Adrenal gland (tissue), 5 donors: ENCODE data around the gene TADA2B.

ENCODE experiments used
- POLR2A ChIP-seq, 2 donors: fragments of 450-650 bp; IDR thresholded peaks; one replicate each; pipeline ENCODE4 v1.6.1; 2017; ENCODE audit warnings: antibody characterized with exemption in 2 of 2, mild to moderate bottlenecking in 2 of 2, moderate library complexity in 1 of 2
- TF ChIP-seq, protein P1 (sequence below), 6 experiments: fragments of 450-650 bp in 4 of 6; fragments of 200-600 bp in 2 of 6; sonication (generic) in 1 of 6; IDR thresholded peaks; 1 replicate in 5 of 6; 2 replicates in 1 of 6; pipeline versions ENCODE4 v1.5.1 to v1.8.0; 2016 to 2021; ENCODE audit warnings: antibody characterized with exemption in 6 of 6, mild to moderate bottlenecking in 2 of 6, moderate library complexity in 1 of 6
- donor health status: DM: no; HTN: no; CAD: no.

DNA sequence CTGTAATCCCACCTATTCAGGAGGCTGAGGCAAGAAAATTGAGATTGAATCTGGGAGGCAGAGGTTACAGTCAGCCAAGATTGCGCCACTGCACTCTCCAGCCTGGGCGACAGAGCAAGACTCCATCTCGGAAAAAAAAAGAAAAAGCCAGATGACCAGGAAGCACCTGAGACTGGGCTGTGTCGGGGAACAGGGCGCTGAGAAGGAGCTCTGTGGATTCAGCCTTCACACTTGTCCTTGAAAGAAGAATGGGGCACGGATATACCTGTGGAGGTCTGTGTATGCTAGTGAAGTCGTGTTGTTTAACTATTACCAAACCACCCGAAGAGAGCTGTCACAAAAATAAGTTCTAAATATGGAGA lies 39.3 kb upstream of the TADA2B start:
- no peak for TF ChIP-seq POLR2A (IDR thresholded peaks at IDR 0.05)
- TF ChIP-seq, protein P1, sequence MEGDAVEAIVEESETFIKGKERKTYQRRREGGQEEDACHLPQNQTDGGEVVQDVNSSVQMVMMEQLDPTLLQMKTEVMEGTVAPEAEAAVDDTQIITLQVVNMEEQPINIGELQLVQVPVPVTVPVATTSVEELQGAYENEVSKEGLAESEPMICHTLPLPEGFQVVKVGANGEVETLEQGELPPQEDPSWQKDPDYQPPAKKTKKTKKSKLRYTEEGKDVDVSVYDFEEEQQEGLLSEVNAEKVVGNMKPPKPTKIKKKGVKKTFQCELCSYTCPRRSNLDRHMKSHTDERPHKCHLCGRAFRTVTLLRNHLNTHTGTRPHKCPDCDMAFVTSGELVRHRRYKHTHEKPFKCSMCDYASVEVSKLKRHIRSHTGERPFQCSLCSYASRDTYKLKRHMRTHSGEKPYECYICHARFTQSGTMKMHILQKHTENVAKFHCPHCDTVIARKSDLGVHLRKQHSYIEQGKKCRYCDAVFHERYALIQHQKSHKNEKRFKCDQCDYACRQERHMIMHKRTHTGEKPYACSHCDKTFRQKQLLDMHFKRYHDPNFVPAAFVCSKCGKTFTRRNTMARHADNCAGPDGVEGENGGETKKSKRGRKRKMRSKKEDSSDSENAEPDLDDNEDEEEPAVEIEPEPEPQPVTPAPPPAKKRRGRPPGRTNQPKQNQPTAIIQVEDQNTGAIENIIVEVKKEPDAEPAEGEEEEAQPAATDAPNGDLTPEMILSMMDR (IDR thresholded peaks at IDR 0.05): no peak
